ENCODE measurements around the gene ARID5B.

ARID5B gene

DNA sequence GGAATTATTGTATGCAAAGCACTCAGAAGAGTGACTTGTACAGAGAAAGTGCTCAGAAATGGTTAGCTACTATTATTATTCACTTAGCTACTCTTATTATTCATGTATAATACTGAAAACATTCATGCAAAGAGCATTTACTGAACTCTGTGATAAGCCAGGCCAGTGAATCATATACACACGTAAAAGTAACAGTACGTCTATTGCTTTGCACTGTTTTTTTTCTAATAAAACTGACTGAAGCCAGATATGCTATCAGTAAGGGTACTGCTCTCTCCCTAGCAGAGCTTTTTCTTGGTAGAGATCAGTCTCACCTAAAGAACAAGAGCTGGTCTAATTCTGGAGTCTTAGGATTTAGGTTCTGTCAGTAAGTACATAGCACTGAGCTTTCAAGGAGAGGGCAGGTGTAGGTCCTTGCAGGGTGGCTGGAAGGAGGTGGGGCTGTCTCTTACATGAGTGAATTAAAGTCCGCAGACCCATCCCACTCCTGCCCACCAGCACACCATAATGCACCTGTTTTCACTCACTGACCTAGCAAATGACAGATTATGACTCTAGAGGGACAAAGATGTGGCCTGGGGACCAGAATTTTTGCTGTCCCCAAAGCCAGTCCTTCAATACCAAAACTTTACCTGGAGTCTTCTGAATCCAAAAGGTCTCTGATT is 145.9 kb downstream of the ARID5B start:
- DNase-seq (ENCODE audit: low spot score): no peak
- Histone ChIP-seq H3K27ac (peak overlapping the region; percentile 92 to 94), H3K4me3 (peak overlapping the region; percentile 18)
- no peak for TF ChIP-seq CTCF (IDR thresholded peaks at IDR 0.05)

GRCh38 chr10:62047960-62048383 is 146.5 kb downstream of the ARID5B start:
- no peak for TF ChIP-seq CTCF (IDR thresholded peaks at IDR 0.05)
- peak overlapping the region; percentile 92 to 94 for H3K27ac ChIP-seq
- DNase-seq (ENCODE audit: low spot score): no peak
- H3K4me3 ChIP-seq: peak overlapping the region; percentile 77

- DNase-seq (ENCODE audit: low spot score): no peak
- H3K4me3 ChIP-seq: peak overlapping the region; percentile 77
Measured at GRCh38 chr10:62048470-62048869, 147.0 kb downstream of the ARID5B start.

DNA sequence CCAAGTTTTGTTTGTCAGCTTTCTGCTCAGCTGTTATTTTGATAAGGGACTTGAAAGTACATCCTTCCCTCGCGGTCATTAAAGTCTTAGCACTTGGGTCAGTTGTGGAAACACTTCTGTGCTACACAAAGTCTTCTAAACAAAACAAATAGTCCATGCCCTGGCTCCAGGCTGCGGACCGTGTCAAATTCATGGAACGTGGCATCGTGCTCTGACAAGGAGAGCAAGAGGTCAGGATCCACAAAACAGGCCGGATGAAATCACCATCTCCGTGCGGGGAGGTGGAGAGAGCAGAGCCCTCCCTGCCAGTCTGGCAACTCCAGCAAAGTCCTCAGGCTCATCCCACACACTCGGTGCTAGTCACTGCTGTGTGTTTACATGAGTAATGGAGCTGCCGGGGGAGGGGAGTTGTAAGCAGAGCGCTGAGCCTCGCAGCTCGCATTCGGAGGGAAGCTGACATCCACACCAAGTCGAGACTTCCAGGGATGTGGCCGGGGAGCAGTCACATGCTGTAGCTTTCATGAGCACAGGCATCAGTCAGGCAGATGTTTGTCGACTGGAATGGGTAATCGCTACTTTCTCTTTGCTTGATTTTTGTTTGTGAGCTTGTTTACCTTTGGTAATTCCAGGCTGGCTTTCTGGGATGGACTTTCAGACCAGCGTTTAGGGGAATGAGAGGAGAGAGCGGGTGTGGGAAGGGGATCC is 147.6 kb downstream of the ARID5B start:
- Histone ChIP-seq H3K27ac (peak overlapping the region; percentile 92 to 94), H3K4me3 (peak overlapping the region; percentile 77)
- peak; percentile 97 for DNase-seq (ENCODE audit: low spot score)
- TF ChIP-seq CTCF (IDR thresholded peaks at IDR 0.05): no peak

More at GRCh38 chr10:62048470-62048869, 147.0 kb downstream of the ARID5B start:
- peak overlapping the region; percentile 92 to 94 for H3K27ac ChIP-seq
- no peak for TF ChIP-seq CTCF (IDR thresholded peaks at IDR 0.05)

GRCh38 chr10:62049624-62050345 is 148.3 kb downstream of the ARID5B start:
- TF ChIP-seq CTCF (IDR thresholded peaks at IDR 0.05): no peak
- peak overlapping the region; percentile 77 for H3K4me3 ChIP-seq
- no peak for DNase-seq (ENCODE audit: low spot score)
- peak overlapping the region; percentile 92 to 94 for H3K27ac ChIP-seq

- no peak for TF ChIP-seq CTCF (IDR thresholded peaks at IDR 0.05)
- Histone ChIP-seq H3K27ac (peak overlapping the region; percentile 92 to 94), H3K4me3 (peak overlapping the region; percentile 77)
- DNase-seq (ENCODE audit: low spot score): no peak
Measured at GRCh38 chr10:62050346-62050892, 148.9 kb downstream of the ARID5B start.
